Measurements from ENCODE around the gene NAA25. TPM values are rescaled to one million over a fixed set of nuclear protein-coding genes. Genes with fewer than 3 reads are reported as not detected.

NAA25 gene
- total and polyA plus RNA-seq, 9 of the 15 experiments (the other 6 are each of a cell fraction or from before 2014, with no cell fraction given), result 26.6 to 59.6 (median 48.9) TPM

DNA sequence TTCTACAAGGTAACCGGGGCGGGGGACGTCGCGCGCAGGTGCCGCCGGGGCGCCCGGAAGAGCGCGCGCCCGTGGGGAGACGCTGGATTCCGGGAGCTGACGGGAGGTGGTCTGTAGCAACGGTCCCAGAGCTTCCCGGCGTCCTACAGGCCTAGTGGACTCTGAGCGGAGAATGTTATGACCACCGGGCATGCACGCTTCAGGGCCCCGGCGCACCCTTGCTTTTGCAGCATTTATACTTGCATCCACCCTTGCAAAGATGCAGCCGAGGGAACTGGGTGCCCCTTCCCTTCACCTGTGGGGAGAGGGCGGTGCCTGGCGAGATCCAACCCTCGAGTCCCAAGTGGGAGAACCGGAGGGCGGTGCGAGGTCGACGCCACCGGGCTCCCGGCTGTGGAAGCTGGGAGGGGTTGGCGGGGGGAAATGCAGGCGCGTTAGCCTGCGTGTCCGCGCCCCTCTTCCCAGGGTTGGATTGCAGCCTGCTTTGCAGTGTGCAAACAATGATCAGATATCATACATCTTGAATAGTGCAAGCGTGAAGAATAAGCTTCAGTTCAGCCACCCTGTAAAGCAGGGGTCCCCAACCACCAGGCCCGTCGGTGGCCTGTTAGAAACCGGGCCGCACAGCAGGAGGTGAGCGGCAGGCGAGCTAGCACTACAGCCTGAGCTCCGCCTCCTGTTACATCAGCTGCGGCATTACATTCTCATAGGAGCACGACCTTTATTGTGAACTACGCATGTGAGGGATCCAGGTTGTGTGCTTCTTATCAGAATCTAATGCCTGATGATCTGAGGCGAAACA is 94.8 kb downstream of the NAA25 start (continued):
- TF ChIP-seq, protein P1, sequence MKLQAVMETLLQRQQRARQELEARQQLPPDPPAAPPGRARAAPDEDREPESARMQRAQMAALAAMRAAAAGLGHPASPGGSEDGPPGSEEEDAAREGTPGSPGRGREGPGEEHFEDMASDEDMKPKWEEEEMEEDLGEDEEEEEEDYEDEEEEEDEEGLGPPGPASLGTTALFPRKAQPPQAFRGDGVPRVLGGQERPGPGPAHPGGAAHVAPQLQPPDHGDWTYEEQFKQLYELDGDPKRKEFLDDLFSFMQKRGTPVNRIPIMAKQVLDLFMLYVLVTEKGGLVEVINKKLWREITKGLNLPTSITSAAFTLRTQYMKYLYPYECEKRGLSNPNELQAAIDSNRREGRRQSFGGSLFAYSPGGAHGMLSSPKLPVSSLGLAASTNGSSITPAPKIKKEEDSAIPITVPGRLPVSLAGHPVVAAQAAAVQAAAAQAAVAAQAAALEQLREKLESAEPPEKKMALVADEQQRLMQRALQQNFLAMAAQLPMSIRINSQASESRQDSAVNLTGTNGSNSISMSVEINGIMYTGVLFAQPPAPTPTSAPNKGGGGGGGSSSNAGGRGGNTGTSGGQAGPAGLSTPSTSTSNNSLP (IDR thresholded peaks at IDR 0.05; ENCODE audit: borderline replicate concordance, low read depth, low read length), result peak; percentile 51; the same call in 1 of the 2 replicates
- TF ChIP-seq, protein P2, sequence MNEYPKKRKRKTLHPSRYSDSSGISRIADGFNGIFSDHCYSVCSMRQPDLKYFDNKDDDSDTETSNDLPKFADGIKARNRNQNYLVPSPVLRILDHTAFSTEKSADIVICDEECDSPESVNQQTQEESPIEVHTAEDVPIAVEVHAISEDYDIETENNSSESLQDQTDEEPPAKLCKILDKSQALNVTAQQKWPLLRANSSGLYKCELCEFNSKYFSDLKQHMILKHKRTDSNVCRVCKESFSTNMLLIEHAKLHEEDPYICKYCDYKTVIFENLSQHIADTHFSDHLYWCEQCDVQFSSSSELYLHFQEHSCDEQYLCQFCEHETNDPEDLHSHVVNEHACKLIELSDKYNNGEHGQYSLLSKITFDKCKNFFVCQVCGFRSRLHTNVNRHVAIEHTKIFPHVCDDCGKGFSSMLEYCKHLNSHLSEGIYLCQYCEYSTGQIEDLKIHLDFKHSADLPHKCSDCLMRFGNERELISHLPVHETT (CRISPR knock-in tag; conservative IDR thresholded peaks at IDR 0.05 in 1 of 2, IDR thresholded peaks at IDR 0.05 in 1 of 2), result peak in 1 of 2 experiments; percentile 44; a peak in 1 of 4 replicates
- TF ChIP-seq TGIF2 (CRISPR knock-in tag; IDR thresholded peaks at IDR 0.05), result no peak
- no peak for TF ChIP-seq KDM1A (IDR thresholded peaks at IDR 0.05)
- no peak for TF ChIP-seq ARID2 (IDR thresholded peaks at IDR 0.05)
- TF ChIP-seq, protein P3, sequence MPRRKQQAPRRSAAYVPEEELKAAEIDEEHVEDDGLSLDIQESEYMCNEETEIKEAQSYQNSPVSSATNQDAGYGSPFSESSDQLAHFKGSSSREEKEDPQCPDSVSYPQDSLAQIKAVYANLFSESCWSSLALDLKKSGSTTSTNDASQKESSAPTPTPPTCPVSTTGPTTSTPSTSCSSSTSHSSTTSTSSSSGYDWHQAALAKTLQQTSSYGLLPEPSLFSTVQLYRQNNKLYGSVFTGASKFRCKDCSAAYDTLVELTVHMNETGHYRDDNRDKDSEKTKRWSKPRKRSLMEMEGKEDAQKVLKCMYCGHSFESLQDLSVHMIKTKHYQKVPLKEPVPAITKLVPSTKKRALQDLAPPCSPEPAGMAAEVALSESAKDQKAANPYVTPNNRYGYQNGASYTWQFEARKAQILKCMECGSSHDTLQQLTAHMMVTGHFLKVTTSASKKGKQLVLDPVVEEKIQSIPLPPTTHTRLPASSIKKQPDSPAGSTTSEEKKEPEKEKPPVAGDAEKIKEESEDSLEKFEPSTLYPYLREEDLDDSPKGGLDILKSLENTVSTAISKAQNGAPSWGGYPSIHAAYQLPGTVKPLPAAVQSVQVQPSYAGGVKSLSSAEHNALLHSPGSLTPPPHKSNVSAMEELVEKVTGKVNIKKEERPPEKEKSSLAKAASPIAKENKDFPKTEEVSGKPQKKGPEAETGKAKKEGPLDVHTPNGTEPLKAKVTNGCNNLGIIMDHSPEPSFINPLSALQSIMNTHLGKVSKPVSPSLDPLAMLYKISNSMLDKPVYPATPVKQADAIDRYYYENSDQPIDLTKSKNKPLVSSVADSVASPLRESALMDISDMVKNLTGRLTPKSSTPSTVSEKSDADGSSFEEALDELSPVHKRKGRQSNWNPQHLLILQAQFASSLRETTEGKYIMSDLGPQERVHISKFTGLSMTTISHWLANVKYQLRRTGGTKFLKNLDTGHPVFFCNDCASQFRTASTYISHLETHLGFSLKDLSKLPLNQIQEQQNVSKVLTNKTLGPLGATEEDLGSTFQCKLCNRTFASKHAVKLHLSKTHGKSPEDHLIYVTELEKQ (CRISPR knock-in tag; IDR thresholded peaks at IDR 0.05), result 0 out of 2 replicates have a peak, but pooled peaks have one; percentile 36
- TF ChIP-seq MEF2D (tag; conservative IDR thresholded peaks at IDR 0.05; ENCODE audit: low read depth), result no peak
- TF ChIP-seq NR4A1 (CRISPR knock-in tag; IDR thresholded peaks at IDR 0.05), result no peak
- TF ChIP-seq NR4A1 (tag; IDR thresholded peaks at IDR 0.05), result 0 out of 2 replicates have a peak, but pooled peaks have one; percentile 44
- TF ChIP-seq, protein P4, sequence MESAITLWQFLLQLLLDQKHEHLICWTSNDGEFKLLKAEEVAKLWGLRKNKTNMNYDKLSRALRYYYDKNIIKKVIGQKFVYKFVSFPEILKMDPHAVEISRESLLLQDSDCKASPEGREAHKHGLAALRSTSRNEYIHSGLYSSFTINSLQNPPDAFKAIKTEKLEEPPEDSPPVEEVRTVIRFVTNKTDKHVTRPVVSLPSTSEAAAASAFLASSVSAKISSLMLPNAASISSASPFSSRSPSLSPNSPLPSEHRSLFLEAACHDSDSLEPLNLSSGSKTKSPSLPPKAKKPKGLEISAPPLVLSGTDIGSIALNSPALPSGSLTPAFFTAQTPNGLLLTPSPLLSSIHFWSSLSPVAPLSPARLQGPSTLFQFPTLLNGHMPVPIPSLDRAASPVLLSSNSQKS (CRISPR knock-in tag; IDR thresholded peaks at IDR 0.05), result no peak
- peak; percentile 72 for TF ChIP-seq SAP30 (IDR thresholded peaks at IDR 0.05; ENCODE audit: borderline replicate concordance, insufficient read depth, low read depth, low read length, poor library complexity, severe bottlenecking)
- no peak for TF ChIP-seq YBX1 (IDR thresholded peaks at IDR 0.05)
- TF ChIP-seq ZBTB26 (CRISPR knock-in tag; IDR thresholded peaks at IDR 0.05), result no peak
- TF ChIP-seq ZNF57 (CRISPR knock-in tag; IDR thresholded peaks at IDR 0.05), result peak; percentile 68; the same call in 1 of the 2 replicates
- no peak for TF ChIP-seq ZNF507 (tag; conservative IDR thresholded peaks at IDR 0.05)
- no peak for TF ChIP-seq ZNF3 (CRISPR knock-in tag; IDR thresholded peaks at IDR 0.05)
- no peak for TF ChIP-seq SAFB (IDR thresholded peaks at IDR 0.05; ENCODE audit: borderline replicate concordance, low read depth, low read length)
- TF ChIP-seq HNRNPUL1 (IDR thresholded peaks at IDR 0.05; ENCODE audit: low read length), result no peak
